GM21723 (cell line): ENCODE results near the gene GNA12.
A peak's percentile ranks its signal among the peaks of the same experiment; 100 is the strongest.

ENCODE experiments used
- ATAC-seq: cut with Tn5 transposase; IDR thresholded peaks from one replicate; pipeline ENCODE4 v1.9.1; 2021; ENCODE audit warnings: mild to moderate bottlenecking, moderate library complexity; ENCODE audit not compliant: unreplicated experiment

GNA12 gene

DNA sequence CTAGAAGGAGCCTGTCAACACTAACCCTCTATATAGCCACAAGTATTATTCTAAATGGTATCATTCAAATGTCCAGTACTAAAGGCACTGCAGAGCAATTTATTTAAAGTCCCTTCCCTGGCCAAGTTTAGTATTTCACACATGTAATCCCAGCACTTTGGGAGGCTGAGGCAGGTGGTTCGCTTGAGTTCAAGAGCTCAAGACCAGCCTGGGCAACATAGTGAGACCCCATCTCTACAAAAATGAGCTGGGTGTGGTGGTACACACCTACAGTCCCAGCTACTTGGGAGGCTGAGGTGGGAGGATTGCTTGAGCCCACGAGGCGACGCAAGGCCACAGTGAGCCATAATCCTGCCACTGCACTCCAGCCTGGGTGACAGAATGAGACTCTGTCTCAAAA, 3.6 kb downstream of the GNA12 start:
- no peak for ATAC-seq

DNA sequence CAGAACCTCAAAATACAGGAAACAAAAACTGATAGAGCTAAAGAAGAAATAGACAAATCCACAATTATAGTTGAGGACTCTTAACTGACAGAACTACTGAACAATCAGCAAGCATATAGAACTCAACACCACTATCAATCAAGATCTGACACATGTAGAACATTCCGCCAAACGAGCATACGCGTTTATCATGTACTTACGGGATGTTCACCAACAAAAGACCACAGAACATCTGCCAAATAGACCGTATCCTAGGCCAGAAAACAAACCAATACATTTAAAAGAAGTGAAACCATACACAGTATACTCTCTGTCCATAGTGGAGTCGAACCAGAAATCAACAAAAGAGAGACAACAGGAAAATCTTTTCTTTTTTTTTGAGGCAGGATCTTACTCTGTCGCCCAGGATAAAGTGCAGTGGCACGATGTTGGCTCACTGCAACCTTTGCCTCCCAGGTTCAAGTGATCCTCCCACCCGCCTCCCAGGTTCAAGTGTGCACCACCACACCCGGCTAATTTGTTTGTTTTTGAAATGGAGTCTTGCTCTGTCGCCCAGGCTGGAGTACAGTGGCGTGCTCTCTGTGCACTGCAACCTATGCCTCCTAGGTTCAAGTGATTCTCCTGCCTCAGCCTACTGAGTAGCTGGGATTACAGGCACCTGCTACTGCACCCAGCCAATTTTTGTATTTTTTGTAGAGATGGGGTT, 5.1 kb downstream of the GNA12 start:
- no peak for ATAC-seq

DNA sequence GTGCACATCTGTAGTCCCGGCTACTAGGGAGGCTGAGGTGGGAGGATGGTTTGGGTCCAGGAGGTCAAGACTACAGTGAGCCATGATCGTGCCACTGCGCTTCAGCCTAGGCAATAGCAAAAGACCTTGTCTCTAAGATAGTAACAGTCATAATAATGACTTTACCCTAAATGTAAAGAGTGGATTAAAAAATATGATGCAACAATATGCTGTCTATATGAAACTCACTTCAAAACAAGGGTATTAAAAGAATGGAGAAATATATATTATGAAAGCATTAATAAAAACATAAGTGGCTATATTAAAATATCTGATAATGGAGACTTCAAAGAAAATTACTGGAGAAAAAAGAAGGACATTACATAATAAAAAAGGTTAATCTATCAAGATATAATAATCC, 5.7 kb downstream of the GNA12 start:
- no peak for ATAC-seq

DNA sequence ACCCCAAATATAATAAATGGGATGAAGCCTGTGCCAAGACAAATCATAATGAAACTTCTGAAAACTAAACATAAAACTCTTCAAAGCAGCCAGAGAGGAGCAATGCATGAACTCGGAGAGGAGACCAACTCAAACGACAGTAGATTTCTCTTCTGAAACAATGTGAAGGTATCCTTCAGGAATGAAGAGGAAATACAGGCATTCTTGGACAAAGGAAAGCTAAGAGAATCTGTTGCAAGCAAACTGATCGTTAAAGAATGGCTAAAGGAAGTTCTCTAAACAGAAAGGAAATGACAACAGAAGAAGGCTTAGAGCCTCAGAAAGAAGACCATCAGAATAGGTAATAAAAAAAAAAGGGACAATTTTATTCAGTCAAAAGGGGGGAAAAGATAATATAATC, 6.6 kb downstream of the GNA12 start:
- no peak for ATAC-seq

DNA sequence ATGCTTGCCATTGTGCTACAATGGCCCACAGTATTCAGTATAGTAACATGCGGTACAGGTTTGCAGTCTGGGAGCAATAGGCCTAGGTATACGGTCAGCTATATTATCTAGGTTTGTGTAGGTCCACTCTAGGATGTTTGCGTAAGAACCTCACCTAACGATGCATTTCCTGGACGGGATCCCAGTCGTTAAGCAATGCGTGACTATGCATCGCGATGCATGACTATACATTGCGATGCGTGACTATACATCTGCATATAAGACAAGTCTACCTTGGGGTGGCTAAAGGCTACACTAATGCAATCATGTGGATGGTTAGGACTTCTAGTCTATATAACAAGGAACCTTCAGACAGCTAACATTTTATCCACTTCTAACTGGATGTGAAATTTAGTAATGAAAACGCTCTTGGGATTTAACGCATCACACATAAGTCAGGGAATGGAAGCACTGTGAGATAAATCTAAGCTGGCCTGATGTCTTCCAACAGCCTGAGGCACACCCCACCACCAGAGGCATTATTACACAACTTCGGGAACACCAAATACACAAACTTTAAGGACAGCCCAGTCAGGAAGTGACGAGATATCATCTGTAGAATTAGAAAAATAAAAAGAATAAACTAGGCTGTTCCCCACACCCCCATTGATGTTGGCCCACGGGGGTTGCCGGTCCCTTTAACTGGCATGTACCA, 9.2 kb downstream of the GNA12 start:
- no peak for ATAC-seq

DNA sequence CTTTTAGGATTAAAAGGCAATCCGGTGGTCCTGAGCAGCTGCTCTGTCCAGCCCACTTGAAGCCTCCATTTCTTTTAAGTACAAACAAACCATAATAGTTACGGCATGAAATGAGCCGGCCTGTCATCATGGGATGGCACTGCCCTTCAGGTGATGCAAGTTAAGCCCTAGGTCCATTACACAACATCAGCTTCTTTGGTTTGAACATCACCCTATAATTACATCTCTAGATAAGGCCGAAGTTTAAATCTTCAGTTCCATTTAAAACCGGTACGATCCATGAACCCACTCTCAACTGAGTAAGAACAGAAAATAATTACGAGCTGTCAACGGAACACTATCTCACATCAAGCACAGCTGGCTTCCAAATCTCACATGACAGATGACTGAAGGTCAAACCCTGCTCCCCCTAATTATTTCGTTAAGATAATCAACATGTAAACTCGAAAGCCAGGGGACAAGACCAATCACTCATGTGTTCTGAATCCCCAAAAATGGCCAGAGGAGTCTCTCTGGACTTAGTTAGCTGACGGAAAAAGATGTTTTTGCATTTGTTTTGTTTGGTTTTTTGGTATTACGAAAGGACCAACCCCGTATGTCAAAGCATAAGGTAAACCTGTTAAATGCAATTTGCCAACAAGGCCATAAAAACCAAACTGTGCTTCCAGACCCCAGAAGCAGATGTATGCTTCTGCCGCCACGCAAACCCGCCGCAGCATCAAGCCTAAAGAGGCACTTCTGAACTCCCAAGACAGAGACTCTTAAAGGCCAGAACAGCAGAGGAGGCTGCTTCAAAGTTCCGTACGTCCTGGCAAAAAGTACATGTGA, 10.8 kb downstream of the GNA12 start:
- ATAC-seq: no peak

DNA sequence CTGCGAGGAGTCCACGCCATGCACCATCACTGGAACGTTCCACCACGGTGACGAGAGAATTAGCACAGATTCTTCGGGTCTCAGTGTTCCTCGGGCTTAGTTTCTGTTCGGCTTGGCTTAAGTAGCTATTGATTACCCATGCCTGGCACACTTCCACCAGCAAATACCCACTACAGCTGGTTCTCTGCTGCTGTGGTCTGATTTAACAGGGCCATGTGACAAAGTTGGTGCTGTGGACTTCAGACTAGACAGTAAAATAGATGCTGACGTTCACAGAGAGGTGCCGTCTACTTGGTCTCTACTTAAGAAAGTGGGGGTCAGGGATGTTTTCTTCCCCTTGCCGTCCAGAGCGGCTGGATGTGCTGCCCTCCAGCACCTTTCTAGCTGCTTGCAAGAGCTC, 11.6 kb downstream of the GNA12 start:
- no peak for ATAC-seq

DNA sequence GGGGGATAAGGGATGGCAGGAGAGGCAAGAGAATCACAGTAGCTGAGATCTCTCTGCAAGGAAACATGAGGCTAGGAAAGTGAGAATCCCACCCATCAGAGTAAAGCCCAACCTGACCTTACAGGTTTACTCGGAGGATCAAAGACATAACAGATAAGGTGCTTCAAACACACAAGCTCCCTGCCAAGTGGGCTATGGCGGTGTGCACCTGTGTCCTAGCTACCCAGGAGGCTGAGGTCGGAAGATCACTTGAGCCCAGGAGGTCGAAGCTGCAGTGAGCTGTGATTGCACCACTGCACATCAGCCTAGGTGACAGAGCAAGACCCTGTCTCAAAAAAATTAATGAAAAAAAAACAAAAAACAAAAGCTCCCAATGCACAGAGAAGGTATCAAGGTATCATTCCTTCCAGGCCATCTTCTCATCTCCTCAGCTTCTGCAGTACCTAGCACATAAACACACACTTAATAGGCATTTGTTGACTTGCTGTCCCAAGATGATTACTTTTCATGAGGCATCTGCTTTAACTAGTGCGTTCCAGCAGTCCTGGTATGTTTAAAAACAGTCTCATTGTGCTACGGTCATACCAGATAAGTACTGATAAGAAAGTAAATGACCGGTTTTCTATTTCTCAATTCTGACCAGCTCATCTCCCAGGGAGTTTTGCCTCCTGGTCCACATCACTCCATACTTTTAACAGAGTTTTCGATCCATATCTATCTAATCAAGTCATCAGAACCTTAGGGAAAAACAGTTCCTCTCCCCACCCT, 13.3 kb downstream of the GNA12 start:
- ATAC-seq: no peak

DNA sequence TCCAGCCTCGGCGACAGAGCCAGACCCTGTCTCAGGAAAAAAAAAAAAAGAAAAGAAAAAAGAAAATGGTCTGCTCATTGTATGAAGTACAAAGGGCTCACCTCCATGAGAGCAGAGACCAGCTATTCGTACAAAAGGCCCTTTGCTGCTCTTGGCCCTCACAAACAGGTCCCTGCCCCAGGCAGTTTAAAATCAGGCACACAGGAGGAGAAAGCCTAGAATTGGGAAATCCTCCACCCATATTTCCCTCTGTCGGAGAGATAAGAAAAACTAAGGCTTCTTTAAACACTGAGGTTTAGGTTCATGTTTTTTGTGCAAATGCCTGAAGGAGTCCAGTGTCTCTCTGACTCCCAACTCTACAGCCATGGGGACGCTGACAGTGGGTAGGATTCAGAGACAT, 15.1 kb downstream of the GNA12 start:
- no peak for ATAC-seq

DNA sequence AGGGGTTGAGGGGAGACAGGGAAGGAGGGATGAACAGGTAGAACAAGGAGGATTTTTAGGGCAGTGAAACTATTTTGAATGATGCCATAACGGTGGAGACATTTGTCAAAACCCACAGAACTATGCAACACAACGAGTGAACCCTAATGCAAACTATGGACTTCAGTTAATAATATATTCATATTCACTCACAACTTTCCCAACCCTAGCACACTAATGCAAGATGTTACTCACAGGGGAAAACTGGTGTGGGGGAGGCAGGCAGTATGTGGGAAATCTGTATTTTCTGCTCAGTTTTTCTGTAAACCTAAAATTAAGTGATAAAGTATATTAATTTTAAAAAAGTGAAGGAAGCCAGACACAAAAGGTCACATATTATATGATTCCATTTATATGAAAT, 17.3 kb downstream of the GNA12 start:
- no peak for ATAC-seq

DNA sequence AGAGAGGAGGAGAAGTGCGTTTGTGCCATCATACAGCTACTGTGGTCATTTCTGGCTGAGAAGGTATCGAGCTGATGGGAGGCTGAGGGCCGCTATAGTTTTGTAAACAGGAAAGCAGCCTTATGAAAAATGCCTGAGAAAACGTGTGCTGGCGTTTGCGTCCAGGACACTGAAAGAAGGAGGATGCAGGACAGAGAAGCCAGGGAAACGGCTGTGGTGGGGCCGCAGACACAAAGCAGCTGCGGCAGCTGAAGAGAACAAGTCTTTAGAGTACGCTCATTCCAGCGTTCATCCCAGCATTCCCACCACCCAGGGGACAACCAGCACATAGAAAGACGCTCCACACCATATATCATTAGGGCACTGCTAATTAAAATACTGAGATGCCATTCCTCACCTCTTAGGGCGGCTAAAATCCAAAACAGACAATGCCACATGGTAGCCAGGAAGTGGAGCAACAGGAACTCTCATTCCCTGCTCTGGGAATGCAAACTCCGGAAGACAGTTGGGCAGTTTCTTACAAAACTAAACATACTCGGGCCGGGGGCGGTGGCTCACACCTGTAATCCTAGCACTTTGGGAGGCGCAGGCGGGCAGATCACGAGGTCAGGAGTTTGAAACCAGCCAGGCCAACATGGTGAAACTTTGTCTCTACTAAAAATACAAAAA, 18.4 kb downstream of the GNA12 start:
- ATAC-seq: no peak

DNA sequence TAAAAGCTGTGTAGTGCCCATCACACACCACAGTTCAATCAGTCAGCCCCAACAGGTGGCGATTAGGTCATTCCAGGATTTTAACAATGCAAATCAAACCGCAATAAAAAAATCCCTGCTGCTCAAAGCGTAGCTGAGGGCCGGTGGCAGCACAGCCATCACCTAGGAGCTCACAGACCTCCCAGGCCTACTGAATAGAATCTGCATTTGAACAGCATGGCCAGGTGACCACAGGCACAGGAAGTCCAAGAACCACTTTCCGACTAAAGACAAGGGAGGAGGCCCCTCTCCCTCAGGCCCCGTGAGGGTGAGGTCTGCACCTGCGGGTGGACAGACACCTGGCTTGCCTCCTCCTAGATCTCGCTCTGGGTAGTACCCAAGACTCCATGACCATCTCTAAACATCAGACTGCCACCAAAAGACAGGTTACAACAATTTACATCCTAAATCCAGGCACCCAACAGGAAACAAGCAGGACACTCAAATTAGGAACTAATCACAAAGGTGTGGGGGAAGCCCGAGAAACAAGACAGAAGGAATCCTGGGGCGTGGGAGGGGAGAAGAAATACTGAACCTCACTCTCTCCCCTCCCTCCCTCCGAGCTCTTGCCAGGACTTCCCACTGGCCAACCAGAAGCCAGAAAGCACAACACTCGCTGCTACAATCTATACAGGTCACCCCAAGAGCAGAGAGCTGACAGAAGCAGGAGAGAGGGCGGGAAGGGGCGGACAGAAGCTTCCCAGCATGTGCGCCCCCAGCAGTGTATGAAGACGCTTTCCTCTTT, 19.2 kb downstream of the GNA12 start:
- peak; percentile 65 for ATAC-seq

DNA sequence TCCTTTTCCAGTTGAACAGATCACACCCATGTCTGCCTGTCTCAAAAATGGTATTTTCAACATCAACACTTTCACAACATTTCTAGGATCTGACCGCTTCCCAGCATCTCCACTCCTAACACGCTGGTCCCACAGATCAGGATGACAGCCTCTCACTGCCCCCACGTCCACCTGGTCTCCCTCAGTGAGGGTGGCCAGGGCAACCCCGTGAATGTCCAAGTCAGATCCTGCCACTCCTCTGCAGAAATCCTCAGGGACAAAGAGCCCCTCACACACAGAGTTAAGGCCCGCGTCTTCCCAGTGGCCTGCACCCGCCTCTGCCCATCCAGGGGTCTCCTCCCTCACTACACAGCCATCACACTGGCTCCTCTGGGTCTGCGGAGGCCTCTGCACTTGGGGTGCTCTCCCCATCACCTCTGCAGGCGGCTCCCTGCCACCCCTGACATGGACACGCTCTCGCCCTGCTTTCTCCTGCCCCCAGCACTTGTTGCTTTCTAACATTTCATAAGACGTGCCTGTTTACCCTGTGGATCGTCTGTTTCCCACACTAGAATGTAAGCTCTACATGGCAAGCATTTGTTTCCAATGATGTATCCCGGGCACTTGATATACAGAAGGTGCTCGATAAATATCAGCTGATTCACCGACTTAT, 20.0 kb downstream of the GNA12 start:
- no peak for ATAC-seq

DNA sequence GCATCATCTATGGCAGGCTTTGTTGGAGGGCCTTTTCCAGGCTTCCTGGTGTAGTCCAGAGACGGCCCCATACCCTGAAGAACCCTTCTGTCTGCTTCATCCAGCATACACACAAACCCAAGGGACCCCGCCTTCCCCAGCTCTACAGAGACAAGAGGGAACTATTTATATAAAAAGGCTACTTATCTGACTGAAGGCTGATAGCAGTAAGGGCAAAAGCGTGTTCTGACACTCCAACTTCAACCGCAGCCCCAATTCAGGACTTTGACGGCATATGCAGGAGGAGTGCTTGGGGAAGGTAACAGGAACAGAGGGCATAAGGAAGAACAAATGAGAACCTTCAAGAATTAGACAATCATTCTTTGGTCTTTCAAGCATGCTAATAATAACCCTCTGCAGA, 21.0 kb downstream of the GNA12 start:
- ATAC-seq: no peak

DNA sequence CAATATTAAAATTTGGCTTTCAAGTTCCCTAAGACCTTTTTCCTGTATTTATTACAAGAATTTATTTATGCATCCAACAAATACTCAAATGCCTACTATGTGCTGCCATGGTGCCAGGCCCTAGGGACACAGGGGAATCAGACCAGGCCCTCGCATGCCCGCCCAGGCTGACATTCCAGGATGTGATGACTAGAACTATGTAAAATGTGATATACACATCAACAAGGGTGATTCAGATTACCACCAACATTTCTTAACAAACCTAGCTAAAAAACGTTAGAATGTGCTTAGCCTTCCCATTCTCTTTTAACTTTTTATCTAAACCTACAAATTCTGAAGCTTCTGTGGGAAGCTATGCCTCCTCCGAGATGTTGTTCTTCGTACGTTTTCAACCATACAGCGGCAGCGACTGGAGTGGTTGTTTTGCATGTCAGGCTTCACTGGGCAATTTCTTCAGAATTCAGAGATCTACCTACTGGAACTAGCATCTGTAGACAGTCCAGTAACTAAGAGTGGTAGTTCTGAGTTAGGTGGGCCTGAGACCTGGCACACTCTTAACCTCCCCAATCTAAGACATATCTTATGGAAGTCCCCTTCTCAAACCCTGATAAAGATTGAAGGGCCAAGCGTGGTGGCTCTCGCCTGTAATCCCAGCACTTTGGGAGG, 22.1 kb downstream of the GNA12 start:
- ATAC-seq: peak; percentile 58

DNA sequence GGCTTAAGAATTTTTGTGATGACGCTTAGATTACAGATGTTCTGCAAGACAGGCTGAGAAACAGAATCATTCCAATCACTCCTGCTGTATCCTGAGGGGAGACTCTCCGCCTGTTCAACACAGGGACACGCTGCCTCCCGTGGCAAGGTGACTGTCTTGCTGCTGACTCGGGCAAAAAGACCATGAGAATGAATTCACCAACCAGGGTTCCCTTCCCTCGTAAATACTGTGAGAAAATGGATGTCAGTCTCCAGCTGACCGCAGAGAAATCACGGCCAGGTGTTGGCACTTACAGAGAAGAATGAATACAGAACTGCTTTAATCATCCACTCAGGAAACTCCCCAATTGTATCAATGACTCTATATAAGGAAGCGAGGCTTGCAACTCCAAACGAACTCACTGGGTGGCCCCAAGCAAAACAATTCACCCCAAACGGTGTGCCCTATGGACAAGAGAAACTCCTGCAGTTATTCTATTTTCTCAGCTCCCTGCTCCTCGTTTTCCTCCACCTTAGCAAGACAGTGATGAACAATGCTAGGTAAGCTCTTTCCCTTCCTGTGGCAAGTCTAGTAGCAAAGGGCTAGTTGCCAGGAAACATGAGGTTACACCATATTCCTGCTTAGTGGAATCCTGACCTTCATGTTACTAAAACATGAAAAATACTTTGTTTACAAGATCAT, 22.8 kb downstream of the GNA12 start:
- no peak for ATAC-seq

DNA sequence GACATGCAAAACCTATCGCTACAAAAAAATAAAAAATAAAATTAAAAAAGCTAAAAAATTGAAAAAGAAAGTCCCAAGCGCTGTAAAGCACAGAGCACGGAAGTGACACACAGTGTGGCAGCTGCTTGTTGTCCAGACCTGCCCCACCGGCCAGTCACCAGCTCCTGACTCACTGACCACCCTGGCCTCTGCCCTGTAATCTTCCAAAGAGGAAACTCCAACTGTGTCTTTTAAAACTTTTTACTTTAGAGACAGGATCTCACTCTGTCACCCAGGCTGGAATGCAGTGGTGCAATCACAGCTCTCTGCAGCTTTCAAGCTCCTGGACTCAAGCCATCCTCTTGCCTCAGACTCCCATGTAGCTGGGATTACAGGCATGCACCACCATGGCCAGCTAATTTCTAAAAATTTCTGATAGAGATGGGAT, 23.6 kb downstream of the GNA12 start:
- no peak for ATAC-seq

DNA sequence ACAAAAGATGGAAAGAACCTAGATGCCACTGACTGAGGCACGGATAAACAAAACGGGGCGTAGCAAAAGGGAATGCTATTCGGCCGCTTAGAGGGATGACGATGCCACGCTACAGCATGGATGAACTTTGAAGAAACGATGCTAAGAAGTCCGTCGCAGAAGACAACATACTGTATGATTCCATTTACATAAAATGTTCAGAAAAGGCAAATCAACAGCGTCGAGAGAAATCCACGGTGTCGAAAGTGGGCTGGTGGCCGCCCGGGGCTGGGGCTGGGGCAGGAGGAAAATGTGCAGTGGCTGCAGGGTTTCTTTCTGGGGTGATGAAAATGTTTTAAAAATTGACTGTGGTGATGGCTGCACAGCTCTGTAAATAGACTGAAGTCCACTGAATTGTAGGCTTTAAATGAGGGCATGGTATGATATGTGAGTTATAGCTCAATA, 24.1 kb downstream of the GNA12 start:
- ATAC-seq: no peak
